ES-I3 (cell line): ENCODE results near the gene VAV2.

Experiments used
- H3K36me3 ChIP-seq: 2 replicates; pipeline ENCODE4 v1.6.1; 2013; ENCODE audit warnings: mild to moderate bottlenecking, low read length, control low read depth, moderate library complexity; ENCODE audit not compliant: insufficient read depth
- H3K4me1 ChIP-seq: 2 replicates; pipeline ENCODE4 v1.6.1; 2013; ENCODE audit warnings: mild to moderate bottlenecking, control low read depth, low read length; ENCODE audit not compliant: insufficient read depth
- H3K9ac ChIP-seq: 2 replicates; pipeline ENCODE4 v1.6.1; 2013; ENCODE audit warnings: low read depth, mild to moderate bottlenecking, low read length, moderate library complexity
- H3K9me3 ChIP-seq: 2 replicates; pipeline ENCODE4 v1.6.1; 2013; ENCODE audit warnings: mild to moderate bottlenecking, low read length, moderate library complexity; ENCODE audit not compliant: control insufficient read depth, insufficient read depth

VAV2 gene

DNA sequence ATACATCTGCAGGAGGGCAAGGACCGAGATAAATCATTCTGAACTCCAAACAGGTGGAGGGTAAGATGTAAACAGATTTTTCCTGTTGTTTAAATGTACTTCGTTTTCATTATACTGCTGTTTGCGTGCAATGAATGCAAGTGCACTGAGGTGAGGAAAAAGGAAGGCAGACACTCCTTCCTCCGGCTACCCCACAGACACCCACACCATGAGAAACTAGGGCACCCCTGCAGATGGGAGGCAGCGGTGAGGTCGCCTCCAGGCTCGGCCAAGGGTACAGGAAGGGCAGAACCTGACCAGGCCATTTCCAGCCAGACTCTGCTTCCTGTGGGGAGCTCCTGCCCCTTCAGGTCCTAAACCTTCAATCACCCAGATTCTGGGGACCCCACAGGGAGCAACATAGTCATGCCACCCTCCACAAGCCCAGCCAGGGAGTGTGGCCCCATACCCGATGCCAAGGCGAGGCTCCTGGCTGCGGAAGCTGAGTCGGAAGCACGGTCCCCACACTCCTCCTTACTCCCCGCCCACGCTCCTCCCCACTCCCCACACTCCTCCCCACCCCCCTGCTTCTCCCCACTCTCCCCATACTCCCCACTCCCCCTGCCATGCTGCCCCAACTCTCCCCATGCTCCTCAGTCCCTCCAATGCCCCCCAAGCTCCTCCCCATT lies 37.1 kb downstream of the VAV2 start:
- Histone ChIP-seq H3K36me3 (no peaks in the 10 kb centered on the region), H3K9ac (no peak overlapping the region), H3K4me1 (peaks cover 30% of the 10 kb centered on the region), H3K9me3 (no peaks in the 10 kb centered on the region)

- Histone ChIP-seq H3K9ac (no peak overlapping the region), H3K4me1 (peaks cover 26% of the 10 kb centered on the region), H3K36me3 (no peaks in the 10 kb centered on the region), H3K9me3 (no peaks in the 10 kb centered on the region)
These were observed 38.0 kb downstream of the VAV2 start for GRCh38 chr9:133953976-133954709.

- no peaks in the 10 kb centered on the region for H3K9me3 ChIP-seq
- peaks cover 21% of the 10 kb centered on the region for H3K4me1 ChIP-seq
- H3K9ac ChIP-seq: no peak overlapping the region
- H3K36me3 ChIP-seq: no peaks in the 10 kb centered on the region
These were observed 38.5 kb downstream of the VAV2 start for GRCh38 chr9:133953621-133953975.

DNA sequence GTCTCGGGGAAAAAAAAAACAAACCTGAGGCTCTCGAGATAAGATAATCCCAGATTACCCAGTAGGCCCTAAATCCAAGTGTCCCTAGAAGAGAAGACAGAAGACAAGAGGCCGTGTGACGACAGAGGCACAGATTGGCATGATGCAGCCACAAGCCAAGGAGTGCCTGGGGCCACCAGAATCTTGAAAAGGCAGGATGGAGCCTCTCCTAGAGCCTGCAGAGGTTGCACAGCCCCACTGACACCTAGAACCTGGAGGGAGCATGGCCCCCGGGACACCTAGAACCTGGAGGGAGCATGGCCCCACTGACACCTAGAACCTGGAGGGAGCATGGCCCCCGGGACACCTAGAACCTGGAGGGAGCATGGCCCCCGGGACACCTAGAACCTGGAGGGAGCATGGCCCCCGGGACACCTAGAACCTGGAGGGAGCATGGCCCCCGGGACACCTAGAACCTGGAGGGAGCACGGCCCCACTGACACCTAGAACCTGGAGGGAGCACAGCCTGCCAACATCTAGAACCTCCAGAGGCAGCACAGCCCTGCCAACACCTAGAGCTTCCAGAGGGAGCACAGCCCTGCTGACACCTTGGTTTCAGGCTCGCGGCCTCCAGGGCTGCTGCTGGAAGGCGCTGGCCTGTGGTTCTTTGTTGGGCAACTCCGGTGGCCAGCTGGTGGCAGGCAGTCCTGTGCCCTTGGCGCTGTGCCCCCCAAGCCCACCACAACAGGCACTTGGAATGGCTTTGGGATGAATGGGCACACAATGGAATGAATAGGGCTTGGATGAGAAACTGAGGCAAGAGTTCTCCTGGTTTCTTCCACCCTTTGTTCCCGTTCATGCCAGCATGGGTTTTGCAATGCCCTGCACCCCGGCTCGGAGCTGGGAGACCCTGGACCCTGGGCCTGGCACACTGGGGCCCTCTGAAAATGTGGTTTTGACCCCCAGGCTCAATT lies 39.2 kb downstream of the VAV2 start:
- H3K9ac ChIP-seq: no peak overlapping the region
- H3K9me3 ChIP-seq: no peaks in the 10 kb centered on the region
- no peaks in the 10 kb centered on the region for H3K36me3 ChIP-seq
- H3K4me1 ChIP-seq: peaks cover 19% of the 10 kb centered on the region

DNA sequence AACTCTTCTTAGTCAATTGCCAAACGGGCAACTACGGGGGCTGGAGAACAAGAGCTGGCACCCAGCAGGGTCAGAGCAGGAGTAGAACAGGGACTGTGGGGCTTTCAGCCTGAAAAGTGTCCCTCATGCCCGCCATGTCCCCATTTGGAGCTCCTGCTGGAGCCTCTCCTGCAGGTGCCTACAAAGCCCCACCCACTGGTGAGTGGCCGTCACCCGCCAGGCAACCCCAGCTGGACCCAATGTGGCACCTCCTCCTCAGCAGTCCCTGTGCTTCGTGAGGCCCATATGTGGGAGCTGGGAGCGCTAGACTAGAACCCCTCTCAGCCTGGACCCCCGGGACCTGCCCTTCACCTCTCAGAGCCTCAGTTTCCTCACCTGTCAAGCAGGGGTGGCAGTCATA lies 40.9 kb downstream of the VAV2 start:
- Histone ChIP-seq H3K4me1 (peaks cover 6% of the 10 kb centered on the region; the same call in 1 of the 2 replicates), H3K9ac (no peak overlapping the region), H3K9me3 (no peaks in the 10 kb centered on the region), H3K36me3 (no peaks in the 10 kb centered on the region)

GRCh38 chr9:133950629-133951111 lies 41.5 kb downstream of the VAV2 start:
- Histone ChIP-seq H3K9me3 (no peaks in the 10 kb centered on the region), H3K9ac (no peak overlapping the region), H3K36me3 (no peaks in the 10 kb centered on the region), H3K4me1 (no peaks in the 10 kb centered on the region; the same call in 1 of the 2 replicates)

DNA sequence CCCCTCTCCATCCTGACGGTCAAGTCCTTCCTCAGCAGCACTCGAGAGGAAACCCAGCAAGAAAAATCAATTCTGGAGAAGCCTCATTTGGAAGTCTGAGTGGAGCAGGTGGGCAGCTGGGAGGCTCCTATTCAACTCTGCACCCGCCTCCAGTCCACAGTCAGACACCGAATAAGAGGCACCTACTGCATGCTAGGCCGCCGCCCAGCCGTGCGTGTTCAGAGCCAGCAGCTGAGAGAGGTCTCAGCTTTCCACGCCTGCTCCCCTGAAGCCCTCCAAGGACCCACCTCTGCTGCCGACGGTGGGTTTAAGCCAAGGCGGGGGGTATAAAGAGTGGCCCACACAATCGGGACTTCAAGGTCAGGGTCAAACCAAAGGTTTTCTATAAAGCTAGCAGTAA lies 41.9 kb downstream of the VAV2 start:
- Histone ChIP-seq H3K4me1 (no peaks in the 10 kb centered on the region; the same call in 1 of the 2 replicates), H3K9me3 (no peaks in the 10 kb centered on the region), H3K36me3 (no peaks in the 10 kb centered on the region; the same call in 1 of the 2 replicates), H3K9ac (no peak overlapping the region)

GRCh38 chr9:133949486-133950061 lies 42.5 kb downstream of the VAV2 start:
- Histone ChIP-seq H3K4me1 (no peaks in the 10 kb centered on the region; the same call in 1 of the 2 replicates), H3K9ac (no peak overlapping the region)

GRCh38 chr9:133948561-133949485 lies 43.3 kb downstream of the VAV2 start:
- H3K9ac ChIP-seq: no peak overlapping the region
- H3K36me3 ChIP-seq: no peaks in the 10 kb centered on the region; the same call in 1 of the 2 replicates
- H3K4me1 ChIP-seq: no peaks in the 10 kb centered on the region; the same call in 1 of the 2 replicates
- H3K9me3 ChIP-seq: no peaks in the 10 kb centered on the region

More at GRCh38 chr9:133949486-133950061, 42.5 kb downstream of the VAV2 start:
- Histone ChIP-seq H3K9me3 (no peaks in the 10 kb centered on the region), H3K36me3 (no peaks in the 10 kb centered on the region; the same call in 1 of the 2 replicates)

- H3K4me1 ChIP-seq: no peaks in the 10 kb centered on the region; the same call in 1 of the 2 replicates
- no peaks in the 10 kb centered on the region for H3K9me3 ChIP-seq
- no peaks in the 10 kb centered on the region; the same call in 1 of the 2 replicates for H3K36me3 ChIP-seq
- no peak overlapping the region for H3K9ac ChIP-seq
These were observed 44.0 kb downstream of the VAV2 start for GRCh38 chr9:133948131-133948530.

DNA sequence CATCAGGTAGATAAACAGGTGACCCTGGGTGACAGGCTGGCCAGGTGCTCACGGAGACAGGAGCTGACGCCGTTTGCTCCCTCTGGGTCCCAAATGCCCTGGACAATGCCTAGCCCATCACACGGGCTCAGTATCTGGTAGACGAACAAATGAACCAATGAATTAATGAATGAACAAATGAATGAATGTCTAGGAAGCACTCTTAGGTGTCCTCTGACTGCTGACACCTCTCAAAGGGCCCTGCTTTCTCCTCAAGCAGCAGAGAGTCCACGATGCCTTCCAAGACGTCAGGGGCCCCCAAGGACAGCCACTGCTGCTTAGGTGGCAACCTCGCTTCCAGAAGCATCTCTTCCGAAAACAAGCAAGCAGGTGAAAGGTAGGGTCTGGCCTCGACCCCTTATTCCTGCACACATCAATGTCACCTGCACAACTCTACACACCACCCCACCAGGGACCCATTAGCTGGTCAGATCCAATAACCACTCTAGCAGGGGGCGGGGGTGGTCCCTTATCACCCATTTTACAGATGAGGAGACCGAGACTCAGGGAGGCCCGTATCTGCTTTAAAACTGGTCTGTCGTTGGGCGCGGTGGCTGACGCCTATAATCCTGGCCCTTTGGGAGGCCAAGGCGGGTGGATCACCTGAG lies 45.2 kb downstream of the VAV2 start:
- Histone ChIP-seq H3K4me1 (no peaks in the 10 kb centered on the region; the same call in 1 of the 2 replicates), H3K9ac (no peak overlapping the region), H3K36me3 (no peaks in the 10 kb centered on the region; the same call in 1 of the 2 replicates), H3K9me3 (no peaks in the 10 kb centered on the region)

- H3K36me3 ChIP-seq: no peaks in the 10 kb centered on the region; the same call in 1 of the 2 replicates
- no peak overlapping the region for H3K9ac ChIP-seq
- no peaks in the 10 kb centered on the region for H3K9me3 ChIP-seq
- H3K4me1 ChIP-seq: no peaks in the 10 kb centered on the region; the same call in 1 of the 2 replicates
These were observed 46.0 kb downstream of the VAV2 start for GRCh38 chr9:133945977-133946753.
